ENCODE results near the gene OLA1.

GRCh38 chr2:174036825-174037224 lies 211.5 kb downstream of the OLA1 start:
- TF ChIP-seq CTCF (IDR thresholded peaks at IDR 0.05) (no peak), EZH2 (IDR thresholded peaks at IDR 0.05; ENCODE audit: borderline replicate concordance, insufficient read depth, low read depth, low read length, poor library complexity, severe bottlenecking) (no peak)

All from B cell (primary cell).